GM12864 (cell line): ENCODE data around the gene C1QBP.
"Not testable (repeated sequence)": the region's sequence is repeated elsewhere in the genome, so short reads cannot be mapped to it uniquely, and the experiment has no call there.

Experiments
- DNase-seq: peaks from one replicate; pipeline ENCODE4 v3.0.0-alpha.2; 2011; ENCODE audit warnings: low read depth
- H3K4me3 ChIP-seq: 2 replicates; pipeline ENCODE4 v1.5.1; 2011; ENCODE audit warnings: mild to moderate bottlenecking, low read depth, low read length, control low read depth
- CTCF ChIP-seq: IDR thresholded peaks from 2 replicates; pipeline ENCODE4 v1.5.1; 2011; ENCODE audit warnings: low read depth, mild to moderate bottlenecking, moderate library complexity, low read length, control low read depth, inconsistent platforms; ENCODE audit errors: missing control alignments

C1QBP gene

GRCh38 chr17:5431949-5432556 lies 6.9 kb downstream of the C1QBP start:
- no peak for DNase-seq
- H3K4me3 ChIP-seq = no peak overlapping the region
- no peak for TF ChIP-seq CTCF

- not testable (repeated sequence) for DNase-seq, H3K4me3 ChIP-seq
Measured at GRCh38 chr17:5431234-5431633, 7.7 kb downstream of the C1QBP start.

GRCh38 chr17:5430413-5430999 lies 8.4 kb downstream of the C1QBP start:
- H3K4me3 ChIP-seq = no peak overlapping the region
- no peak for DNase-seq
- no peak for TF ChIP-seq CTCF

DNA sequence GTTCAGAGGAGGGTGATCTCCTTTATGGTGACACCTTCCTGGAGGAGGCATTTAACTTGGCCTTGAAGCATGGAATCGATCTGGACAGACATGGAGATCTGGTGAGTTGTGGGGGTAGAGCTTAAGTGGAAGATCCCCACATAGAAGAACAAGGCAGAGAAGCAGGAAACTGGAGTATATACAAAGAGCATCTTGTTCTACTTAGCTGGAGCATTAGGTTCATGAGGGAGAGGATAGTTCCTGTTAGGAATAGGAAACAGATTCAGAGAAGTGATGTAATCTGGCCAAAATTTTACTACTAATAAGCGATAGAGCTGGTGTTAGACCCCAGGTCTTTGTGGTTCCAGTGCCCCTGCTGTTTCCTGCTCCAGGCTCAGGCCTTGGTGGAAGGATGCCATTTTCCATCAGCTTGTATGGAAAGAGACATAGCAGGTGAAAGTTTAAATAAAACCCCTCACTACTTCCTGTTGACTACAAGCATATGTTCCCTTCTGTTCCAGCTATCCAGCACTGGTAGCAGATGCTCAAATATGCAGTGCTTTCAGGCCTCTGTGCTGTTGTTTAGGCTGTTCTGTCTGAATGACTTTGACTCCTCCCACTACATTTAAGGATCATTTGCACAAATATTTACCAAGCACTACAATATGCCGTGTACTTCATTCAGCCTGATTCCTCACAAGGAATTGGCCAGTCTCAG lies 9.6 kb downstream of the C1QBP start:
- no peak for DNase-seq
- TF ChIP-seq CTCF = no peak
- no peak overlapping the region for H3K4me3 ChIP-seq

DNA sequence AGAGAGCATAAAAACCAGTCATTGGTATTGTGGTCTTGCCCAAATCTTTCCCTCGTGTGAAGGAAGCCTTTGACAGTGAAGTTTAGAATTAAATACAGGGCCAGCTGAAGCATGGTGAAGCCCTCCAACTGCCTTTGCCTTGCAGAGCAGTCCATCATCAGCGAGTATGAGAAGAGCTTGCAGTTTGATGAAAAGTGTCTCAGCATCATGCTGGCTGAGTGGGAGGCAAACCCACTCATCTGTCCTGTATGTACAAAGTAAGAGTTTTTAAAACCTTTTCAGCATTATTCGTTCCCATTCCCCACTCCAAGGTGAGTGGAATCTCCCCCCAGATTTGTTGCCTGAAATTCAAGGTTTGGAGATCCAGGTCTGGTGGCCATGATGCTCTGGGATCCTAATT lies 13.1 kb downstream of the C1QBP start:
- TF ChIP-seq CTCF = no peak
- no peak for DNase-seq
- H3K4me3 ChIP-seq = no peak overlapping the region

DNA sequence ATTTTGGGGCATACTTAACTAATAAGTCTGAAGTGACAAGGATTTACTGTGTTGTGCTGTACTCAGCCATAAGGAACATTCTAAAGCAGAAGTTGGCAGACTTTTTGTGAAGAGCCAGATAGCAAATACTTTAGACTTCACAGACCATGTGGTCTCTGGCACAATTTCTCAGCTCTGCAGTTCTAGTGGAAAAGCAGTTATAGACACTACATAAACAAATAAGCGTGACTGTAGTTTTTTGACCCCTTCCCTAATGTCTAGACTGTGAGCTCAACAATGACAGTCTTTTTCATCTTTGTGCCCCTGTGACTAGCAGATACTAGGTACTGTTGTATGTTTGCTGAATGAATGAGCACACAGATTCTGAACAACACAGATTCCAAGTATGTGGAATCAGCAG lies 14.0 kb downstream of the C1QBP start:
- no peak for TF ChIP-seq CTCF

GRCh38 chr17:5422505-5422904 lies 16.4 kb downstream of the C1QBP start:
- no peak for DNase-seq
- H3K4me3 ChIP-seq = no peak overlapping the region
- TF ChIP-seq CTCF = no peak

More for the DNA sequence above, 14.0 kb downstream of the C1QBP start:
- no peak for DNase-seq
- no peak overlapping the region for H3K4me3 ChIP-seq
